Right lung (tissue), 5 donors: ENCODE data around the gene FAF1. TPM values are rescaled to one million over a fixed set of nuclear protein-coding genes. Genes with fewer than 3 reads are reported as not detected.

Experiments
- DNase-seq, 2 donors: peaks; one replicate each; pipeline ENCODE4 v3.0.0-alpha.2; 2013
- polyA plus RNA-seq, 5 donors: library from polyadenylated mRNA; unstranded; fragments of 120-200 nt; gene quantifications; one replicate each; pipeline versions ENCODE4 v1.2.1 to v1.2.3, GENCODE V29; 2013; ENCODE audit warnings: inconsistent platforms in 1 of 5, low replicate concordance in 1 of 5; ENCODE audit not compliant: insufficient read length in 5 of 5, insufficient read depth in 1 of 5

Gene FAF1
- polyA plus RNA-seq, 5 donors: 44.6 to 61.4 (median 58.8) TPM

DNA sequence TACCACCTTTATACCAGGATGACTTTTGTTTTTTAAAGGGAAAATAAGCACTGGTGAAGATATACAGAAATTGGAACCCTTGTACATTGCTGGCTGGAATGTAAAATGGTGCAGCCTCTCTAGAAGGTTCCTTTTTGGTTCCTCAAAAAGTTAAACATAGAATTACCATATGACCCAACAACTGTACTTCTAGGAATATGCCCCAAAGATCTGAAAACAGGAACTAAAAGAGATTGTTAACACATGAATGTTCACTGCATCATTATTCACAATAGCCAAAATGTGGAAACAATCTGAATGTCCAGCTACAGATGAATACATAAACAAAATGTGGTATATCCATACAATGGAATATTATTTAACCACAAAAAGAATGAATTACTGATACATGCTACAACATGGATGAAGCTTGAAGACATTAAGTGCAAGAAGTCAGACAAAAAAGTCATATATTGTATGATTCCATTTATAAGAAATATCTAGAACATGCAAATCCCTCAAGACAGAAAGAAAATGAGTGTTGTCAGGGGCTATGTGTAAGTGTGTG, 452.0 kb downstream of the FAF1 start:
- DNase-seq: no peak

DNA sequence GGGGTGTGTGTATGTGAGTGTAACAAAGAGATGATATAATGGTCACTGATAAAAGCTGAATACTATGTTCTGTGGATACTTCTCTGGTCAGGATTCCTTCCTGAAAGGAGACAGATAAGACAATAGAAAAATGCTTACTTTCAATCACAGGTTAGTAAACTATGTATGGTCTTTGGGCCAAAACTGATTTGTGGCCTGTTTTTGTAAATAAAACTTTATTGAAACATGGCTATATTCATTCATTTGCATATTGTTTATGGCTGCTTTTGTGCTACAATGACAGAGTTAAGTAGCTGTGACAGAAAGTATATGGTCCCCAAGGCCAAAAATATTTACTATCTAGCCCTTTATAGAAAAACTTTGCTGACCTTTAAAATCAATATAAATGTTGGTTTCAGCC, 454.6 kb downstream of the FAF1 start:
- no peak for DNase-seq

DNA sequence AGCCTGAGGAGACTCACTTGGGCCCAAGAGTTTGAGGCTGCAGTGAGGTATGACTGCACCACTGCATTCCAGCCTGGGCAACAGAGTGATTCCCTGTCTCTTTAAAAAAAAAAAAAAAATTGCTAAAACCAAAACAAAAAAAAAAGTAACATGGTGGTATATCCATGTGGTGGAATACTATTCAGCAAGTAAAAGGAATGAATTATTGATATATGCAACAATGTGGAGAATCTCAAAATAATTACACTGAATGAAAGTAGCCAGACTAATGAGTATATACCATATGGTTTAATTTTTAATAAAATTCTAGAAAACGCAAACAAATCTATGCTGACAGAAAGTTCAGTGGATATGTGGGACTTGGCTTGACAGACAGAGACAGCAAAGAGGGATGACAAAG, 456.6 kb downstream of the FAF1 start:
- DNase-seq: no peak

DNA sequence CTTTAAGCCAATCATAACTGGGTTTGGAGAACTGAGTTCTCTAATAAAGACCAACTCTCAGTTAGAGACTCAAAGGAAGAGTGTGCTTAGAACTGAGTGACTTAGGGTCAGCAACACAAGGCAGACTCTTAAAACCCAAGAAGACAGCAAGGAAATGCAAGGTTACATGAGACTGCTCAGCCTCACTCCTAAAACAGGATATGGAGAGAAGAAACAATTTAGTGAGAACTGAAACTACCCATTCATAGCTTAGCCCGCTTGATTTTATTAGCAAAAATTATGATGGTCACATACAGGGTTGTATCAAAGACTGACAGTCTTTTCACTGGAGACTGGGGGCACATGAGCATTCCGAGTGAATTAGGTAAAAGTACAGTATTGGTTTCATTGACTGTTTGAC, 457.9 kb downstream of the FAF1 start:
- DNase-seq: no peak

DNA sequence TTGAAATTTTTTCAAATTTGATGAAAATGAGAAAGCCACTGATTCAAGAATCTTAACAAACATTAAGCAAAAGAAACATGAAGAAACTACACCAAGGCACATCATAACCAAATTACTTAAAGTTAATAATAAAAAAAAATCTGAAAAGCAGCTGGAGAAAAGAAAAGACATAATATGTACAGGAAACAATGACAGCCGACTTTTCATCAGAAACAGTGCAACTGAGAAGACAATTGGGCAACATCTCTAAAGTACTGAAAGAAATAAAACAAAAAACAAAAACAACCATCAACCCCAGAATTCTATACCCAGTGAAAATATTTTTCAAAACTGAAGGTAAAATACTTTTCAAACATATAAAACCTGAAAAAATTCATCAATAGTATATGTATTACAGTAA, 463.1 kb downstream of the FAF1 start:
- DNase-seq: no peak

DNA sequence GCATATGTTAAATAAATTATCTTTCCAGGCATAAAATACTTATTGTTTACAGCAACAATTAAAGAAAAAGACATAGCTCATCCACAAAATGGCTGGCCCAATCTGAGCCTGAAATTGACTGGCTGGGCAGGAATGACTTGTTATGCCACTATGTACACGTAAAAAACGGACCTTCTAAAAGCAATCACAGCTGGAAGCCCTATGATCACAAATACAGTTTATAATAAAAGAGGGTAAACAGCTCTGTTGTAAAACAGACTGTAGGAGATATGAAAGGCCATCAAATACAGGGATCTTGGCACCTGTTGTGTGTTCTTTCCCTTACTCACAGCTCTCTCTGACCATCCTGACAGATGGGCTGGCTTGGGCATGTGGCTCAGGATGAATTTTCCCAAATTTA, 466.4 kb downstream of the FAF1 start:
- DNase-seq: no peak

DNA sequence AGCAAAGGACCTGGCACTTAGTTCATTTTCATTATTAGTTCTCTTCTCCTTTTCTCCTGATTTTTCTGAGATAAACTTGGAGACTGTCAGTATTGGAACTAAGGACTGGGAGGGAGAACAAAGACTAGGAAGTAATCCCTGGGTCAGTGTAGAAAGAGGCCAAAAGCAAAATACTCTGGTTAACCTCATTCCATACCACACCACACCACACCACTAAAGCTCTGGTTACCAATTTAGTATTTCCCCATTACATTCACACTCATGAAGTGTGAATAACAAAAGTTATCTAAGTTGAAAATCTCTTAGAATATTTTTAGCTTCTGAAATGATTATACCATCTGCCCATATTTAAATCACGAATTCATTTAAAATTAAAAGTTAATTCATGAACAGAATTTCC, 467.9 kb downstream of the FAF1 start:
- DNase-seq: no peak

DNA sequence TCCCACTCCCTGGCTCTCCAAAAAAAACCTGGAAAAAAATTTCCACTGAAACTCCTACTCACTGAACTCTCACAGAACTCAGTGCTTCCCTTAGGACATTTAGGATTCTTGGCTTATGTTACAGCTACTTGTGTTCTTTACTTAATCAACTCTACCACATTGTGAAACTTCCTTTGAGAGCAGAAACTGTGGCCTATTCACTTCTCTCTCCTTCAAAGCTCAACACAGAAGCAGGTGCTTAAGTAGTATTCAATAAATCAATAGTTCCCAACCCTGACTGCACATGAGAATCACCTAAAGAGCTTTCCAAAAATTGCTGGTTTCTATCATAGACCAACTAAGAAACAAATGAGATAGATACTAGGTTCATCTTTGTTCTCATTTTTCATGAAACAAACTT, 468.9 kb downstream of the FAF1 start:
- DNase-seq: no peak

DNA sequence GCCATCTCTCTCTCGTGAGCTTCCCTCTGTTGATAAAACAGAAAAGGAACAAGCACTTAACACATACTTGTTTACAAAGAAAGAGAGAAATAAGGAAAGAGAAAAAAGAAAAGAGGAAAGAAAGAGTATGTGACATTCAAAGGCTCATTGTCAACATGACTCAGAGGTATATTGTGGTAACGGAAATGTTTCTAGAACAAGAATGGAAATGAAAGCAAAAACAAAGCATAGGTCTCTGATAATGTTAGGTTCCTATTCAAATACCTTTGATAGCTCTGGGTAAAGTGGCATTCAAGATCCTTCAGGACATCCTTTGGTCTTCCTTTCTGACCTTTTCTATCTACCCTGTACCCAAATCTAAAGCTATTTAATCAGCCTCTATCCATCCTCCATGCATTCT, 469.4 kb downstream of the FAF1 start:
- DNase-seq: no peak

DNA sequence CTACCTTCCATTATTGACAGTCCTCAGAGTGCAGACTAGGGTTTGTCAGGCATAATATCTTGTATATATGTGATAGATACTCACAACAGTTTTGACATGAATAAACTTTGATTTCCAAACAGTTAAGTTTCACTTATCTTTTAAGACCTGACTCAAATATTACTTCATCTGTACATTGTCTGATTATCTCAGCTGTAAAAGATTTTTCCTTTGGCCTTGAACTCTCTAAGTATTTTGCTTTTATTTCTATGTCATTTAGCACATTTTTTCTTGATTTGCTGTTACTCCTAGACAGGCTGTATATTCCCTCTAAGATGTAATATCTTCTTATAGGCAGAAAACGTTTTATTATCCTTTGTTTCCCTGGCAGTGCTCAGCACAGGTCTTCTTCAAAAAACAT, 471.2 kb downstream of the FAF1 start:
- no peak for DNase-seq

DNA sequence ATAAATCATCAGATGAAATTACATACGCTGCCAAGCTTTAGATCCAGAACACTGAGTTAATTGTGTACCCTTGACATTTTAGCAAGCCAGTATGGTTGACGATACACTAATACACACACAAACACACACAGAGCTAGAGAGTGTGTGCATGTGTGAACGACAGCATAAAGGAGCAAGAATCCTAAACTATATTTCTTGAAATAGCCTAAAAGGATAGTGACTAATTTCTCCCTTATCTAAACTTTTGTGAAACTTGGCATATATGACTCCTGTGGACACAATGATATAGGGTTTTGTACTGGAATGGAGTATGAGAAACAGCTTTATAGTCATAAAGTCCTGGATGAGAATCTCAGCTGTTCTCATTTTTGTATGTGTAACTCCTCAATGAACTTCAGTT, 471.7 kb downstream of the FAF1 start:
- peak in 1 of 2 donors; percentile 4 for DNase-seq

DNA sequence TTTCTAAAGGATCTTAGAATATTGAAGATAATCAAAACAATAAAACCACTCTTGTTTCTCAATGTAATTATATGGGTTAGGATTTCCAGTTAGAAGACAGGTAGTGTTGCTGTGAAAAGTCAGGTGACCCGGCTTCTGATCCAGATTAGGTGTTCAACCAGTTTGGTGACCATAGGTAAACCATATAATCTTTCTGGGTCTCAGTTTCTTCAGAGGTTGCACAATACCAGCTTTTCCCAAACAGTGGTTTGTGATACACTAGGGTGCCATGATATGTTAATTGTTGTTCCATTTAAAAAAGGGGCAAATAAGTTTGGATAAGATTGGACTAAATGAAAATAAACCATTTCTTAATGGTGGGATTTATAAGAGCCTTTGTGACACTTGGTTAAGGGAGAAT, 472.3 kb downstream of the FAF1 start:
- DNase-seq: no peak

DNA sequence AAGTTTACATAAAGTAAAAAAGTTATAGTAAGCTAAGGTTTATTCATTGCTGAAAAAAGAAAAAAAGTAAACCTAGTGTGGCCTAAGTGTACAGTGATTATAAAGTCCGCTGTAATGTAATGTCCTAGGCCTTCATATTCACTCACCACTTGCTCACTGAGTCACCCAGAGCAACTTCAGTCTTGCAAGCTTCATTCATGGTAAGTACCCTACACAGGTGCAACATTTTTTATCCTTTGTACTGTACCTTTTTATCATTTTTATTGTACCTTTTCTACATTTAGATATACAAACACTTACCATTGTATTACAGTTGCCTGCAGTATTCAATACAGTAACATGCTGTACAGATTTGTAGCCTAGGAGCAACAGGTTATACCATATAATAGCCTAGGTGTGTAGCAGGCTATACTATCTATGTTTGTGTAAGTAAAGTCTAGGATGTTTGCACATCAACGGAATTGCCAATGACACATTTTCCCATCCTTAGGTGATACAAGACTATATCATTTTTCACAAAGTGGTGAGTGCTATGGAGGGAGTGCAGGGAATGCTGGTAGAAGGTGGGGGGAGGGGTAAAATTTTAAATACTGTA, 478.8 kb downstream of the FAF1 start:
- DNase-seq: no peak

DNA sequence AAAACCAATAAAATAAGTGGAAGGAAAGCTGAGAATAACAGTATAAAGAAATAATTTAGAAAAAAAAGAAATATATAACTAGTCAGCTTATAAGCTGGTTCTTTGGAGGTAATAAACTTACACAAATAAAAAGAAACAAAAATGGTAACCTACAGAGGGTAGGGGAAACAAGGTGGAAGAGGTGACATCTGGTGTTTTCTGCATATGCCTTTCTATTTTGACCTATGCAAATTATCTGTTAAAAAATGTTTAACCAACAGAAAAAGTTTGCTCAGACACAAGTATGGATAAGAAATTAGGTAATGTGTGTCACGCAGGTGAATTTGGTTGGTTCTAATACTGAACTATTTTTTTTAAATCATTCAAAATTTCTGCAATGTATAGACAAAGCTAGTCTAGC, 483.3 kb downstream of the FAF1 start:
- no peak for DNase-seq

DNA sequence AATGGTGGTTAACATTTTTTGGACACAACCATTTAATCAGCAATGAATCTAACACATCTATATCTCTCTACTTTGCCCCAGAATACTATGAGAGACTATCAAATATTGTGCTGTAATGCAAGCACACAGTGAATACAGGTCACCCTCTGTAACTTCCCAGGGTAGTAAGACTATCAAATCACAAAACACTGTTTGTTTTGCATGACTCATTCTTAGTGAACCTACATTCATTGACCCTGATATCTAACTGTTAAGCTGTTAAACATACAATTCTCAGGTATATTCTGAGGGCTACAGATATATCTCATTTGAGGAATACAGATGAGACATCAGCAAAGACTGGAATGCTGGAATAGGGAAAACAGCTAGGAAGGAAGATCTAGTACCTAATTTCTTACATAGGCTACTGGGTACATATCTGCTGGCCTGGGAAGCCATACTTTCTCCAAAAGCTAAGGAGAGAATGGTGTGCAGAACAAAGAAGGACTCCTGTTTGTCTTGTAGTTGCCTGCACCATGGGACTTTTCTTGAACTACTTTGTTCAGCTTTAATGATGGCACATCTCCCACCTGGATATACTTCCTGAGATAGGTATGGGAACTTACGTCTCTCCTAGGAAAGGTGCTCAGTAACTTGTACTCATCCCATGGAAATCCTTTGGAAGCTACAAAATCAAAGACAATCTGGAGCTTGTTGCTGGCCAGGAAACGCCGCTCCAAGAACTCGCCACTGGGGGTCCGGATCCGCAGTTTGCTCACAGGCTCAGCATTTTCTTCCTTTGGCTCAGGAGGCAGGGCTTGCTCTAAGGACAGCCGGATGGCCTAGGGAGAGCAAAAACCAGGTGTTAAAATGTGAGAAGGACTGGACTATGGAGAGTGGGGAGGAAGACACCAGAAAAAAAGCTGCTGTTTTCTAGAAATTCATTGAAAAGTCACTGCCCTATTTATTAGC, 484.9 kb downstream of the FAF1 start:
- no peak for DNase-seq

DNA sequence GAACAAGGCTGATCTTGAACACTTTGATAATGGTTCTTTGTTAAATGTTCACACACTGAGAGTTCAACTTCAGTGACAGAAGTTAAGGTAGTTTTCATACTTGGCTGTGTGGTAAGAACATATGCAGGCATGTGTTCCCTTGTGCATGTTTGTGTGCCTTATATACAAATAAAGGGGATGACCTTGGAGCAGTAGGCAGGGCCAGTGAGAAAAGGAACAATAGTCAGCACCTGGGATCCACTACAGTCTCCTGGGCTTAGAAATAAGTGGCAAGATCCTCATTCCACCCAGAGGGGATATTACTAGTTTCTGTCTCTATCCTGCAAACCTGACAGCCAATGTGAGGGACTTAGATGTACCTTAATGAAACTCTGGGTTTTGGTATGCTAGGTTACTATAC, 486.6 kb downstream of the FAF1 start:
- DNase-seq: no peak

DNA sequence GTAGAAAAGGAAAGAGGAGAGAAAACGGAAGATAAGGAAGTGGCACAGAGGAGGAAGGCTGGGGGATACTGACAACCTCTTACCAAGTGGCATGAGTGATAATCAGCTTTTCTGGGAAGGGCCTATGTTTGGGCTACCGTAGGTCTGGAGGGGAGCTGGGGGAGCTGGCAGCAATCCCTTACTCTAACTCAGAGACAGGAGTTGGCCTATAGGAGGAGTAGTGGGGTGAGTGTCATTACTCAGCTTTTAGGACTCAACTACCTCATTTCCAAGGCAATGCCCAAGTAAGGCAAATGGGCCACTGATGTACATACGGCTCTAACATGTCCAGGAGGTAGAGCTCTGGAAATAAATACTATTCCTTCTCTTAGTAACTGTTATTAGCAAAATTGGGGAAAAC, 488.1 kb downstream of the FAF1 start:
- no peak for DNase-seq

DNA sequence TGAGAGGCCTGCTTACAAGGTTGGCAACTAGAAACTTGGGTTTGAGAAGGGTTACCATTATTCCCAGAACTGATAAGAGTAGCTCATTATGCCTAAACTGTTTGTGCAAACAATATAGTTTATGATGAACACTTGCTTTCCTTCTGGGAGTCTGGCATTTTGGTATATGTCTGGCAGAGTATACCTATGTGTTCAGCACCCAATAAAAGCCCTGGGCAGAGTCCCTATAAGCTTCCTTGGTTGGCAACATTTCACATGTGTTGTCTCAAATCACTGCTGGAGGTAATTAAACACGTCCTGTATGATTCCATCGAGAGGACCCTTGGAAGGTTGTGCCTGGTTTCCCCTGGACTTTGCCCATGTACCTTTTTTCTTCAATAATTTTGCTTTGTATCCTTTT, 497.1 kb downstream of the FAF1 start:
- DNase-seq: no peak

DNA sequence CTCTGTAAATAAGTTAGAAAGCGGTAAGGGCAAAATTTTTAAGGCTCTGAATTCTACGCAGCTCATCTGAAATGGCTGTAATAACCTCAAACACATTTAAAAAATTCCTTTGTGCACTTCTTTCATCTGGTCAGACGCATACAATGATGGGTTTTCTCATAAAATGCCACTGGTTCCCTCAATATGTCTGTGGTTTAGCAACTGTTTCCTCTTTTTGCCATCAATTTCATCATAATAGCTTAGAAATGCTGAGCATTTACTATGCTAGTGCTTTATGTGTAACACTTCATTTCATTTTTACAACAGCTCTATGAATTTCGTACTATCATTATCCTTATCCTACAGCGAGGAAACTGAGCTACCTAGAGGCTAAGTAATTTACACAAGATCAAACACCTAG, 501.6 kb downstream of the FAF1 start:
- no peak for DNase-seq

DNA sequence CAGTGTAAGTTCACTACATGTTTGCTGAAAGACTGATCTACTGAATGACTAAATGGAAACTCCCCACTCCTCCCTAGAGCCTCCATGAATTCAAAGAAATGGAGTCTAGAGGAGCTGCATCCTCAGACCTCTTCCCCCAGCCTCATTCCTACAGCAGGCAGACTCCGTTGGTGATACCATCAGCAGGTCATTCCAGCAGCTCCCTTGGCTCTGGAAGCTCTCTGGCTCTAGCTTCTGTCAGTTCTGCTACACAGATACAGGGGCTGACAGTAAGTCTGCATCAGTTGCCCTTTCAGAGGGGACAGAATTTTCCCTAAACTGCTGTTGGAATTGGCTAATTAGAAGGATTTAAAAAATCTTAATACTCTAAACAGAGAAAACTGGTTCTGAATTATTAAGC, 505.2 kb downstream of the FAF1 start:
- no peak for DNase-seq

DNA sequence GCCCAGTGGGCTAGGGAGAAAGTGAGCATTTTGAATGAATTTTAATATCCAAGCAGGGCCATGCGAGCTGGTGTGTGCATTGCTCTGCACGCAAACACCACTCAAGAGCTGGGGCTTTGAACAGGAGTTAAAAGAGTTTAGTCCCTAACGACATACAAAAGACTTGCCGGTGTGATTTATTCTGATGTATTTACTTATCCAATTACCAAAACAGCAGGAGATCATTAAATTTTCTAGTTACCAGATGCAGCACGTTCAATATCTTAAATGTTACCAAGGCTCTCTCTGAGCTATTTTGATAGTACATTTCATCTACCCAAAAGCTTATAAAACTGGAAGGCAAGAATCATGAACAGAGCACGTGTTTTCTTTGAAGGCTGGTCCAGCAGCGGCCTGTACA, 506.8 kb downstream of the FAF1 start:
- DNase-seq: no peak

DNA sequence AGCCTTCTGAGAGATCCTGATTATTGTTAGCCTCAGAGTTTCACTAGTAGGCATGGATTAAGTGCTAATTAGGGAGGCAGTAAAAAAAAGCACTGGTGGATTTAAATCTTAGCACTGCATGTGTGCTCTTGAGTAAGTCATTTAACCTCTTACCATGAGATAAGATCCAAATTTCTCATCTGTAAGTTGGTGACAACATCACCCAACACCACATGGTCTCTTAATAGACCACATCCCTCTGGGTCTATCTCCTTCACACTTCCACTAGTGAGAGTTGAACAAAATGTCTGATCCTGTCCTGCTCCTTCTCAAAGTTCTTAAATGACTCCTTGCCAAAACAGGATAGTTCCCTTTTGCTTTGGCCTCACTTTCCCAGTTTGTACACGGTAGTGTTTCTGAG, 507.4 kb downstream of the FAF1 start:
- DNase-seq: no peak
